Right lobe of liver (tissue), 6 donors: Measurements from ENCODE around the gene GNRH2. TPM values are rescaled to one million over a fixed set of nuclear protein-coding genes. Genes with fewer than 3 reads are reported as not detected.

ENCODE experiments used
- ATAC-seq, 4 donors: fragments of 200-7000 bp; cut with Tn5 transposase; one replicate each; pipeline ENCODE4 v1.9.1; 2020; ENCODE audit warnings: mild to moderate bottlenecking in 4 of 4, moderate library complexity in 4 of 4
- DNase-seq, 3 donors: peaks; one replicate each; pipeline ENCODE4 v3.0.0-alpha.2; 2020
- H3K27ac ChIP-seq, 3 donors: fragments of 200-600 bp; one replicate each; pipeline ENCODE4 v1.8.0; 2022
- H3K27me3 ChIP-seq, 2 donors: fragments of 200-600 bp; one replicate each; pipeline ENCODE4 v1.8.0; 2022
- H3K36me3 ChIP-seq, 4 donors: fragments of 200-600 bp; sonication (generic) in 1 of 4; one replicate each; pipeline versions ENCODE4 v1.5.1 to v1.8.0; 2017 to 2022; ENCODE audit warnings: control low read depth in 1 of 4
- H3K4me1 ChIP-seq, 4 donors: fragments of 200-600 bp; sonication (generic) in 1 of 4; one replicate each; pipeline versions ENCODE4 v1.5.1 to v1.8.0; 2017 to 2022; ENCODE audit warnings: control low read depth in 1 of 4
- H3K4me3 ChIP-seq, 3 donors: fragments of 200-600 bp; one replicate each; pipeline ENCODE4 v1.8.0; 2022
- H3K9me3 ChIP-seq, 4 donors: fragments of 200-600 bp; sonication (generic) in 1 of 4; one replicate each; pipeline versions ENCODE4 v1.5.1 to v1.8.0; 2017 to 2022; ENCODE audit warnings: control low read depth in 1 of 4
- CTCF ChIP-seq, 4 donors: fragments of 200-600 bp in 3 of 4; fragments of 450-650 bp in 1 of 4; IDR thresholded peaks; one replicate each; pipeline versions ENCODE4 v1.5.1 to v1.8.0; 2016 to 2022; ENCODE audit warnings: antibody characterized with exemption in 4 of 4, mild to moderate bottlenecking in 2 of 4
- POLR2A ChIP-seq: fragments of 450-650 bp; IDR thresholded peaks from one replicate; pipeline ENCODE4 v1.6.1; 2017; ENCODE audit warnings: antibody characterized with exemption, mild to moderate bottlenecking
- WGBS: methylation state at CpG from one replicate; pipeline ENCODE4 v1.1.6; 2018; ENCODE audit warnings: low coverage, low lambda C conversion rate; ENCODE audit not compliant: insufficient coverage; ENCODE audit errors: missing lambda C conversion rate; 5-methylcytosine and 5-hydroxymethylcytosine counted together
- intact Hi-C, 2 donors: fragments of 100-400 bp; cut with DNase I; formaldehyde crosslinking; loops; one replicate each; pipeline versions ENCODE4 v1.11.2 to v1.14.1; 2022
- total RNA-seq, 6 experiments: library from RNA; depleted of rRNA in 2 of 6; stranded (reverse); fragments of >200 nt in 2 of 6; fragmentation: NEBNext Ultra II Directional in 3 of 6; extraction: Animal tissue kit (Norgen Biotek cat#: 25700) in 3 of 6; gene quantifications; one replicate each; pipeline versions ENCODE4 v1.1.0 to v1.2.4, GENCODE V29; 2016 to 2023
- donor health status: DM: no; HTN: yes; CAD: no.
- donor health status: DM: no; HTN: no; CAD: no.
- donor health status: DM: no; HTN: no; CAD: no.
- donor health status: DM: no; HTN: yes; CAD: no.
- donor health status: DM: no; HTN: yes; CAD: no.

Gene GNRH2
- total RNA-seq, 6 experiments from 2014 or later = 0.55 to 0.81 (median 0.66) TPM; not detected in 3

GRCh38 chr20:3093861-3094361, 50.5 kb downstream of the GNRH2 start:
- TF ChIP-seq POLR2A (no peak), CTCF (IDR thresholded peaks at IDR 0.05) (no peak)
- 38% methylated on average over 5 of the region's 10 CpGs for WGBS
- no peaks in the 10 kb centered on the region for H3K4me1 ChIP-seq
- intact Hi-C loops = no loop called here
- ATAC-seq (peak; percentile 25 to 56 (median 50)), DNase-seq (no peak)
- H3K27me3 ChIP-seq = no peaks in the 10 kb centered on the region
- no peak overlapping the region for H3K27ac ChIP-seq
- no peak overlapping the region for H3K4me3 ChIP-seq
- no peaks in the 10 kb centered on the region for H3K9me3 ChIP-seq
- H3K36me3 ChIP-seq = no peaks in the 10 kb centered on the region

GRCh38 chr20:3094848-3095629, 51.6 kb downstream of the GNRH2 start:
- no peaks in the 10 kb centered on the region for H3K9me3 ChIP-seq
- H3K27me3 ChIP-seq = no peaks in the 10 kb centered on the region
- 80% methylated on average over 5 of the region's 13 CpGs for WGBS
- no peak for TF ChIP-seq POLR2A
- no peak for TF ChIP-seq CTCF (IDR thresholded peaks at IDR 0.05)
- H3K36me3 ChIP-seq = no peaks in the 10 kb centered on the region
- H3K27ac ChIP-seq = no peak overlapping the region
- H3K4me1 ChIP-seq = no peaks in the 10 kb centered on the region
- intact Hi-C loops = no loop called here
- no peak for DNase-seq
- H3K4me3 ChIP-seq = no peak overlapping the region
- ATAC-seq = peak in 1 of 4 donors; percentile 24

Other genes starting within 250 kb of the GNRH2 start
- gene CPXM1, start 243.0 kb upstream of the GNRH2 start, total RNA-seq = under 1 TPM in 3 of 6 experiments, not detected in 3; 0.07 to 0.16 (median 0.12) TPM
- gene C20orf141, start 228.6 kb upstream of the GNRH2 start, total RNA-seq = not detected
- gene TMEM239, start 227.3 kb upstream of the GNRH2 start, total RNA-seq = not detected
- 10 to 100 TPM in 5 of 6 experiments, 1 to 10 TPM in 1; 9.6 to 22.2 (median 18.6) TPM for gene PCED1A, start 203.0 kb upstream of the GNRH2 start, total RNA-seq
- 10 to 100 TPM; 17.2 to 22.2 (median 19.1) TPM for gene VPS16, start 202.9 kb upstream of the GNRH2 start, total RNA-seq
- gene PTPRA, start 170.1 kb upstream of the GNRH2 start, total RNA-seq = 10 to 100 TPM; 15.7 to 22.1 (median 18.6) TPM
- gene MRPS26, start 2.4 kb downstream of the GNRH2 start, total RNA-seq = 10 to 100 TPM; 27.8 to 59.1 (median 38.0) TPM
- gene OXT, start 28.0 kb downstream of the GNRH2 start, total RNA-seq = 10 to 100 TPM in 2 of 6 experiments, 1 to 10 TPM in 4; 1.8 to 41.2 (median 7.0) TPM
- under 1 TPM in 2 of 6 experiments, not detected in 4; 0.74 to 0.93 TPM for gene AVP, start 41.1 kb downstream of the GNRH2 start, total RNA-seq
- gene FASTKD5, start 116.2 kb downstream of the GNRH2 start, total RNA-seq = 10 to 100 TPM; 10.3 to 18.2 (median 11.3) TPM
- gene UBOX5, start 116.2 kb downstream of the GNRH2 start, total RNA-seq = 1 to 10 TPM; 1.8 to 3.2 (median 2.0) TPM
- 1 to 10 TPM; 3.9 to 6.1 (median 4.9) TPM for gene LZTS3, start 129.9 kb downstream of the GNRH2 start, total RNA-seq
- gene DDRGK1, start 161.1 kb downstream of the GNRH2 start, total RNA-seq = 10 to 100 TPM; 55.0 to 76.1 (median 60.1) TPM
- gene ITPA, start 165.9 kb downstream of the GNRH2 start, total RNA-seq = 10 to 100 TPM; 17.5 to 38.8 (median 26.7) TPM
- gene SLC4A11, start 195.6 kb downstream of the GNRH2 start, total RNA-seq = under 1 TPM in 5 of 6 experiments, not detected in 1; 0.11 to 0.40 (median 0.18) TPM